ENCODE data around the gene TLX2. TPM values are rescaled to one million over a fixed set of nuclear protein-coding genes. Genes with fewer than 3 reads are reported as not detected.

The TLX2 gene
- polyA plus RNA-seq, 3 donors: not detected

GRCh38 chr2:74538881-74539339 is 24.7 kb downstream of the TLX2 start:
- no peaks in the 10 kb centered on the region for H3K9me3 ChIP-seq (replicated peaks in 1 of 2; ENCODE audit: control insufficient read depth in 1 of 2, insufficient read depth in 1 of 2, low read length in 2 of 2)
- Mint-ChIP-seq H3K27ac (peak overlapping the region in 1 of 7 donors; percentile 57), H3K4me1 (peaks cover 12% of the 10 kb centered on the region), H3K9me3 (no peaks in the 10 kb centered on the region), H3K36me3 (peaks cover 11 to 16% of the 10 kb centered on the region in 2 donors), H3K4me3 (peak overlapping the region in 1 of 2 donors; percentile 51), H3K27me3 (ENCODE audit: low read depth in 3 of 3) (peaks cover 2 to 7% (median 4%) of the 10 kb centered on the region in 3 donors)
- no peak overlapping the region for H3K4me3 ChIP-seq (replicated peaks in 1 of 3; ENCODE audit: low read depth in 2 of 3, low read length in 3 of 3)
- H3K27ac ChIP-seq (ENCODE audit: low read depth in 1 of 2, low read length in 2 of 2): no peak overlapping the region
- TF ChIP-seq, protein P1, sequence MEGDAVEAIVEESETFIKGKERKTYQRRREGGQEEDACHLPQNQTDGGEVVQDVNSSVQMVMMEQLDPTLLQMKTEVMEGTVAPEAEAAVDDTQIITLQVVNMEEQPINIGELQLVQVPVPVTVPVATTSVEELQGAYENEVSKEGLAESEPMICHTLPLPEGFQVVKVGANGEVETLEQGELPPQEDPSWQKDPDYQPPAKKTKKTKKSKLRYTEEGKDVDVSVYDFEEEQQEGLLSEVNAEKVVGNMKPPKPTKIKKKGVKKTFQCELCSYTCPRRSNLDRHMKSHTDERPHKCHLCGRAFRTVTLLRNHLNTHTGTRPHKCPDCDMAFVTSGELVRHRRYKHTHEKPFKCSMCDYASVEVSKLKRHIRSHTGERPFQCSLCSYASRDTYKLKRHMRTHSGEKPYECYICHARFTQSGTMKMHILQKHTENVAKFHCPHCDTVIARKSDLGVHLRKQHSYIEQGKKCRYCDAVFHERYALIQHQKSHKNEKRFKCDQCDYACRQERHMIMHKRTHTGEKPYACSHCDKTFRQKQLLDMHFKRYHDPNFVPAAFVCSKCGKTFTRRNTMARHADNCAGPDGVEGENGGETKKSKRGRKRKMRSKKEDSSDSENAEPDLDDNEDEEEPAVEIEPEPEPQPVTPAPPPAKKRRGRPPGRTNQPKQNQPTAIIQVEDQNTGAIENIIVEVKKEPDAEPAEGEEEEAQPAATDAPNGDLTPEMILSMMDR (IDR thresholded peaks at IDR 0.05): no peak
- no peaks in the 10 kb centered on the region for H4K20me1 ChIP-seq (ENCODE audit: insufficient read depth, low read length)
- H2AFZ ChIP-seq (ENCODE audit: insufficient read depth, low read depth, low read length, poor library complexity, severe bottlenecking): no peak overlapping the region
- no peak overlapping the region for H3K9ac ChIP-seq (ENCODE audit: insufficient read depth, low read length, poor library complexity, severe bottlenecking)
- no peaks in the 10 kb centered on the region for H3K79me2 ChIP-seq (ENCODE audit: insufficient read depth, low read length)
- intact Hi-C loops (cut with micrococcal nuclease): loop anchor here in 1 of 2 donors (10.0 kb wide), 1 partner anchor 46 kb away; no protein-coding TSS in a partner anchor
- peaks cover 6 to 10% of the 10 kb centered on the region in 2 donors for H3K4me1 ChIP-seq (ENCODE audit: control insufficient read depth in 1 of 2, insufficient read depth in 2 of 2, low read length in 2 of 2)
- no peaks in the 10 kb centered on the region for H3K27me3 ChIP-seq (ENCODE audit: control insufficient read depth in 2 of 2, insufficient read depth in 2 of 2, low read length in 2 of 2)
- no peak for DNase-seq
- H3K4me2 ChIP-seq (replicated peaks; ENCODE audit: extremely low read depth, low read length, poor library complexity, severe bottlenecking): no peak overlapping the region
- peaks cover 1 to 3% of the 10 kb centered on the region in 2 donors for H3K36me3 ChIP-seq (replicated peaks in 1 of 2; ENCODE audit: control insufficient read depth in 1 of 2, insufficient read depth in 2 of 2, low read length in 2 of 2)
- 6% methylated on average over 4 of the region's 7 CpGs for WGBS (ENCODE audit: insufficient coverage)

DNA sequence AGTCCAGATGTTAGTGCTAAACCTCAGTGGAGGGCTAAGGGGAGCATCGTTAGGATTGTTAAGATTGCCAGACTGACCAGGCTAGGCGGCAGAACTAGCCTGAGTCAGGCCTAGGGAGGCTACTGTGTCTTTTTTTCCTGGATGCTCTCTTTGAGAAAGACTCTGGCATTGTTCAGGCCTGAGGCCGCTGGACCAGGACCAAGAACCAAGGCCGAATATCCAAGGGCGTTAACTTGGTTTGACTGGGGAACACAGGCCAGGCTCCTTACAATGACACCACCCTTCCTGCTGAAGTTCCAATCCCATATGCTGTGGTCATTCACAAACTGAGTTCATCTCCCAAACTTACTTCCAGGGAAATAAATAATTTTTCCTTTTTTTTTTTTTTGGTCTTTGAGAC is 26.0 kb downstream of the TLX2 start:
- 95% methylated on average over 5 of the region's 5 CpGs for WGBS (ENCODE audit: insufficient coverage)
- H3K9me3 Mint-ChIP-seq: no peaks in the 10 kb centered on the region
- H3K9ac ChIP-seq (ENCODE audit: insufficient read depth, low read length, poor library complexity, severe bottlenecking): no peak overlapping the region
- no peak overlapping the region for H2AFZ ChIP-seq (ENCODE audit: insufficient read depth, low read depth, low read length, poor library complexity, severe bottlenecking)
- H3K27me3 ChIP-seq (ENCODE audit: control insufficient read depth in 2 of 2, insufficient read depth in 2 of 2, low read length in 2 of 2): no peaks in the 10 kb centered on the region
- peaks cover 0 to 3% of the 10 kb centered on the region in 2 donors for H3K36me3 ChIP-seq (replicated peaks in 1 of 2; ENCODE audit: control insufficient read depth in 1 of 2, insufficient read depth in 2 of 2, low read length in 2 of 2)
- H3K27ac ChIP-seq (ENCODE audit: low read depth in 1 of 2, low read length in 2 of 2): no peak overlapping the region
- H3K4me3 ChIP-seq (replicated peaks in 1 of 3; ENCODE audit: low read depth in 2 of 3, low read length in 3 of 3): no peak overlapping the region
- no peak for DNase-seq
- intact Hi-C loops (cut with micrococcal nuclease): loop anchor here in 1 of 2 donors (10.0 kb wide), 1 partner anchor 145 kb away; no protein-coding TSS in a partner anchor
- no peaks in the 10 kb centered on the region for H4K20me1 ChIP-seq (ENCODE audit: insufficient read depth, low read length)
- H3K9me3 ChIP-seq (replicated peaks in 1 of 2; ENCODE audit: control insufficient read depth in 1 of 2, insufficient read depth in 1 of 2, low read length in 2 of 2): no peaks in the 10 kb centered on the region
- no peak overlapping the region for H3K27ac Mint-ChIP-seq
- peaks cover 12% of the 10 kb centered on the region for H3K4me1 Mint-ChIP-seq
- H3K4me3 Mint-ChIP-seq: no peak overlapping the region
- no peaks in the 10 kb centered on the region for H3K79me2 ChIP-seq (ENCODE audit: insufficient read depth, low read length)
- H3K27me3 Mint-ChIP-seq (ENCODE audit: low read depth in 3 of 3): peaks cover 2 to 9% (median 4%) of the 10 kb centered on the region in 3 donors
- no peak overlapping the region for H3K4me2 ChIP-seq (replicated peaks; ENCODE audit: extremely low read depth, low read length, poor library complexity, severe bottlenecking)
- H3K36me3 Mint-ChIP-seq: peaks cover 6 to 9% of the 10 kb centered on the region in 2 donors
- peaks cover 6 to 10% of the 10 kb centered on the region in 2 donors for H3K4me1 ChIP-seq (ENCODE audit: control insufficient read depth in 1 of 2, insufficient read depth in 2 of 2, low read length in 2 of 2)
- TF ChIP-seq, protein P1 (IDR thresholded peaks at IDR 0.05): no peak

Data from CD14-positive monocyte (primary cell).